Activated CD4-positive, alpha-beta T cell treated with anti-CD3 and anti-CD28 coated beads, Interleukin-10, Interleukin-2, amounts not matched to agents 100 ng/mL and 50 ng/mL, durations not matched to agents 16 hours and 8 hours (primary cell): Measurements from ENCODE around the gene OR2M7.
"Not testable (repeated sequence)": the region's sequence is repeated elsewhere in the genome, so short reads cannot be mapped to it uniquely, and the experiment has no call there.

Experiments
- DNase-seq: peaks from one replicate; pipeline ENCODE4 v3.0.0-alpha.2; 2020

OR2M7 gene

GRCh38 chr1:248324468-248324867, at the start of gene OR2M7:
TSS of gene OR2M7 (minus strand) at chr1:248324568. CDS start at chr1:248324568, 0 bp downstream.
- no peak for DNase-seq

- no peak for DNase-seq
Observed at GRCh38 chr1:248373761-248374160, 49.4 kb upstream of the OR2M7 start.

- no peak for DNase-seq
Observed at GRCh38 chr1:248372394-248372793, 48.0 kb upstream of the OR2M7 start.

GRCh38 chr1:248366609-248367008, 42.2 kb upstream of the OR2M7 start:
- DNase-seq: no peak

GRCh38 chr1:248361121-248361715, 36.9 kb upstream of the OR2M7 start, which contains the start of gene OR2T4:
TSS of gene OR2T4 (plus strand) at chr1:248361665. CDS start at chr1:248361665, 0 bp downstream.
- no peak for DNase-seq

- no peak for DNase-seq
Observed at GRCh38 chr1:248359415-248359814, 35.0 kb upstream of the OR2M7 start.

GRCh38 chr1:248348475-248348874, 24.1 kb upstream of the OR2M7 start, which contains the start of gene OR14C36:
TSS of gene OR14C36 (plus strand) at chr1:248348775. CDS start at chr1:248348775, 0 bp downstream.
- no peak for DNase-seq

GRCh38 chr1:248343451-248343850, 19.1 kb upstream of the OR2M7 start:
- no peak for DNase-seq

GRCh38 chr1:248316796-248317195, 7.6 kb downstream of the OR2M7 start:
- no peak for DNase-seq

GRCh38 chr1:248306740-248307139, 17.6 kb downstream of the OR2M7 start:
- not testable (repeated sequence) for DNase-seq

GRCh38 chr1:248306103-248306502, 18.3 kb downstream of the OR2M7 start:
- no peak for DNase-seq

GRCh38 chr1:248305672-248306071, 18.7 kb downstream of the OR2M7 start:
- not testable (repeated sequence) for DNase-seq

- DNase-seq: no peak
Observed at GRCh38 chr1:248303324-248303723, 21.0 kb downstream of the OR2M7 start, which contains the start of gene OR2T12. TSS of gene OR2T12 (minus strand) at chr1:248303424. CDS start at chr1:248295578, 7,846 bp downstream.

GRCh38 chr1:248288391-248288790, 36.0 kb downstream of the OR2M7 start:
- no peak for DNase-seq

GRCh38 chr1:248277876-248278275, 46.5 kb downstream of the OR2M7 start, which contains the start of gene OR2T33:
TSS of gene OR2T33 (minus strand) at chr1:248277976. CDS start at chr1:248273814, 4,162 bp downstream.
- DNase-seq: no peak
